ENCODE results near the gene PDE4B.

The PDE4B gene

DNA sequence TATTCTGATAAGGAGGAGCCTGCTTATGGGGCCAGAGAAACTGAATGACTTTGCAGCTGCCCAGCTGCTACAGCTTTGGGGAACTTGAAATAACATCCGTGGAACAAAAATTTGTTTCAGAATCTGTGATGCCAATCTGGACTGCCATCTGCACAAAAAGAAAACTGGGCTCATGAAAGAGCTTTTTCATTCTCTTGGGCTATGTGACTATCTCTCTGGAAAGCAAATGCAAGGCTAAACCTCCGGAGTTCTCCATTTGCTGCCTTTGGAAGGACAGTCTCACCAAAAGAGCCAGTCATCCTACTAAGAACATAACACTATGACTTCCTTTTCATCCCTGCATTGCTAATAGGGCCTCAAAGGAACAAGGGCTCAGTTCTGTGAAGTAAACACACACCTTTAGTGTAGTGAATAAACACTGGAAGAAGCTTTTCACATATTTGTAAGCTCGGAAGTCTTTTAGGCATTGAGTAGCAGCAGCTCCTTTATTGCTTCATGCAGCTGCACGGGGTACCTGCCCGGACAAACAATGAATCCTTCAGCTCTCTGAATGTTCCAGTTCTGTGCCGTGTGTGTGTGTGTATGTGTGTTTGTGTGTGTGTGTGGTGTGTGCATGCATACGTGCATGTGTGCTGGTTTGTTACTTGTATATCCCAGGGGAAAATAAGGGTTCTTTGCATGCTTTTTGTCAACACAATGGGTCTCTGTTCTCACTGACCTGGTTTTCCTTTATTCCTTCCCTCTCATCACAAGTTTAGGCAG, 485.7 kb downstream of the PDE4B start:
- no peak for DNase-seq (ENCODE audit: low read depth in 2 of 2, low spot score in 1 of 2)

DNA sequence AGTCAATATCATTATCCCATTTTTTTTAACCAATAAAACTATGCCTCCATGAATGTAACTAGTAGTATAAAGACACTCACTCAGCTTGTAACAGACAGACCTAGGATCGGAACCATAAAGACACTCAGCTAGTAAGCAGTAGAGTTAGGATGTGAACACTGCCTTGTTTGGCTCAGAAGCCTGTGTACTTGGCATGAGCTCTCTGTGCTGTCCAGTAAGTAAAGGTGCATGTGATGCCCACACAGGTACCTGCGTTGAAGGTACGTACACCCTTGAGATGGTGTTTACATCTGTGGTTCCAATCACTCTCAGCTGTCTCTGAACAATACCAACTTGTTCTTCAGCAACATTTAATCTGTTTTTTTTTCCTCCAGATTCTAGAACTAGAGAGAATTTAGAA, 489.1 kb downstream of the PDE4B start:
- no peak for DNase-seq (ENCODE audit: low read depth in 2 of 2, low spot score in 1 of 2)

DNA sequence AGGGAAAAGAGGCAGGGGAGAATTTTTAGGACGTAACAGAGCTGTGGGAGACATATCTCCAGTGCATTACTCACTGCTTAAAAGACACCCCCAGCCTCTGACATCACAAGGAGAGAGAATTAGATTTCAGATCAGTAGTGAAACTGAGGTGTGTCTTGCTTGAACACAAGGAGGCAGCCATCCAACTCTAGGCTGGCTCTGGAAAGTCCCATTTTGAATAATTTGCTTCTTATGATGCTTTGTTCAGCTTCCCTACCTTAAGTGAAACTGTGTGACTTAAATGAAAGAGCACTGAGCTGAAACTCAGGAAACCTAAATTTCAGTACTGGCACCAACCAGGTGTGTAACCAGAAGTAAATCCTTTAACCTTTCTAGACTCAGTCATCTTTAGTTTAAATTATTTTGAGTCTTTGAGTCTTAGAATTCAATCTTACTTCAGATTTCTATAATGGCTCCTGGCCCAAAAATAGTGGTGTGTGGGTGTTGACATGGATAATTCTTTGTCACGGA, 489.7 kb downstream of the PDE4B start:
- DNase-seq (ENCODE audit: low read depth in 2 of 2, low spot score in 1 of 2), result peak; percentile 25 to 27

DNA sequence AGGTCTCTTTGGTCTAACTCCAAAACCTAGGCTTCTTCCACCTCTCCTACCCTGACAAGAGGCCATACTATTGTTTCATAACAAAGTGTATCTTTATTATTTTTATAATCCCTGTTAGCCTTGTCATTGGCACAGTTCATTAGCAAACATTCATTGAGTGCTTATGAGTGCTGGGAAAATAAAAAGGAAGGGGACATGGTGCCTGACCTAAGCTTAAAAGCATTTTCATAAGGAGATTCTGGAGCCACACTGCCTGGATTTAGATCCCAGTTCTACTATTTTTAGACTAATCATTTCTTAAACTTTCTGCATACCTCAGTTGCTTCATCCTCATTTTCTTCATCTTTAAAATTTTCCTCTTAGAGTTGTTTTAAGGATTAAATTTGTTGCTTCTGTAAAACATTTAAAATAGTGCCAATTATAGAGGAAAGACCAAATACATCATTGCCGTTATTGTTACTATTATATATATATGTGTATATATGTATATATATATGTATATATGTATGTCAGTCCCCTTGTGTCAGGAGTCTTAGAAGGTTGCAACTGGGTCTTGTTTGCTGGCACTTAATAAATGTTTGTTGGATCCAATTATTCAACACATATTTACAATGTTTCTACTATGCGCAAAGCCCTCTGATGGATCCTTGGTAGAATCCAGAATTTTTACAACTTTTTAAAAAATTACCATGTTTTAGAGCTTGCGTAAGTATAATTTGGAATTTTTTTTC, 490.4 kb downstream of the PDE4B start:
- no peak for DNase-seq (ENCODE audit: low read depth in 2 of 2, low spot score in 1 of 2)

DNA sequence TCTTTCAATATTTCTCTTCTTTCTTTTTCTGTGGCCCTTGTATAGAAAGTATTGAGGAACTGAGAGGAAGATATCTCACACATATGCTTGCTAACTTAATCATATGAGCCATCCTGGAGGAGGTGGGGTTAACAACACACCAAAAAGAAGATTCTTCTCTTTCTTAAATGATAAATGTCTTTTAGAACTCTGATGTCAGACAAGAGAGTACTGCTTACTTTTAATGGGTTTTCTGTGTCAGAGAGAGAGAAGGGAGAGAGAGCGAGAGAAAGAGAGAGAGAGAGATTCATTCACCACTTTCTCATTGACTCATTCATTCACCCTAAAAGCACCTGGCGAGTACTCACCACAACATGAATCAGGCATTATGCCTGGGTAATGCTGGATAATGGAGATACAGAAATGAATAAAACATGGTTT, 490.9 kb downstream of the PDE4B start:
- no peak for DNase-seq (ENCODE audit: low read depth in 2 of 2, low spot score in 1 of 2)

DNA sequence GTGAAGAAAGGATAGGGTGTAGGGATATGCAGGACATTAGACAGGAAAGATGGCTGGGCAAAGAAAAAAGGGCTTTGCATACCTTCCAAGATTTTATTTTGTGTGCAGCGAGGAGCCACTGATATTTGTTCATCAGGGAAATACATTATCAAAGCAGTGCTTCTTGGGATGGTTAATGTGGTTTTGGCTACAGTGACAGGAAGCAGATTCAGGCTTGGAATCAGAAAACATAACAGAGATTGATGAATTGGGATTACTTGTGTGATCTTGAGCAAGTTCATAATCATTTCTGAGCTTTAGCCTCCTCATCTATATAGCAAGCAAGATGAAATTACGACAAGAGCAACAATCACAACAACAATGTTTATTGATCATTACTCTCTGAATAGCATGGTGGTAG, 492.1 kb downstream of the PDE4B start:
- DNase-seq (ENCODE audit: low read depth in 2 of 2, low spot score in 1 of 2), result no peak

DNA sequence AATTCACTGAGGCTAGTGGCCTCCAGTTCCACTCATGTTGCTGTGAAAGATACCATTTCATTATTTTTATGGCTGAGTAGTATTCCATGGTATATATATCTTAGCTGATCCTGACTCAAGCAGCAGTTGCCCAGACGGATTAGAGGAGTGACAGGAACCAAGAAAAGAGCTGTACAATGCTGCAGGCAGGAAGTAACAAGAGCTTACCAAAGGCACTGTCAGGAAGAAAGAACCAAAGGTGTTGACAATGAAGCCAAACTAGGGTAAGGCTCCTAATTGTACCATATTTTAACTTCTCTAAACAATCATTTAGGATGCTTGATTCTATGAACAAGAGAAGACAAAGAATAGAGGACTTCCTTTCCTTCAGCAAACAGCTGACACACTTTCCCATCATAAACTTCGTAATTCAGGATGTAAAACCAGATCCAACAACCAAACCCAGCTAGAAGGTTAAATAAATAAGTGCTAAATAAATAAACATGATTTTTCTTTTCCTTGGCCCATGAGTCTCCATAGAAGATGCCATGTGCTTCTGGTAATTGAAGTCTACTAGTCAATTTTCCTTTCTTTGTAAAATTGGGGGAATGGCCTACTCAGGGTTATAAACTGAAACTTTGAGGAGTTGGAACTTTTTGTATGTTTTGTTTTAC, 493.0 kb downstream of the PDE4B start:
- no peak for DNase-seq (ENCODE audit: low read depth in 2 of 2, low spot score in 1 of 2)

DNA sequence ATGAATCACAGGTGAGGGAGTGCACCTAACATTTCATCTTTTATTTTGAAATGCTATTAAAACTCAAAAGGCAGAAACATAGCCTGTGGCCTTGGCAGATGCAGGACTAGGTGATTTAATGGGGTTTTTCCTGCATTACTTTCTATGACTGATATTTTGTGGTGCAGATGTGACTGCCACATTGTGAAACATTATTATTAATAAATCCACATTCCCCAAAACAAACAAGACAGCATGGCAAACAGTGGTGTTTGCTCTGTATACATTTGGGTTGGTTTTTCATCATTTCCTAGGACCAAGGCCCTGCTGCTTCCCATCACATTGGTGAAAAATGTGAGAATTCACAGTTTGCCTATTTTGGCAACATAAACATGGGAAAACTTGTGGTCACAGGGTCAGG, 493.6 kb downstream of the PDE4B start:
- no peak for DNase-seq (ENCODE audit: low read depth in 2 of 2, low spot score in 1 of 2)

DNA sequence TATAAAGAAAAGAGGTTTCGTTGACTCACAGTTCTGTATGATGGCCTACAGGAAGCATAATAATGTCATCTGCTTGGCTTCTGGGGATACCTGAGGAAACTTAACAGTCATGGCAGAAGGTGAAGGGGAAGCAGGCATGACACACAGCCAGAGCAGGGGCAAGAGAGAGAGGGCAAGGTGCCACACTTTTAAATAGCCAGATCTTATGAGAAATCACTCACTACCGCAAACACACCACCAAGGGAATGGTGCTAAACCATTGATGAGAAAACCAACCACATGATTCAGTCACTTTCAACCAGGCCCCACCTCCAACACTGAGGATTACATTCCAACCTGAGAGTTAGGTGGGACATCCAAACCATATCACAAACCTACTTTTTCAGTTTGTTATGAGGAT, 495.4 kb downstream of the PDE4B start:
- DNase-seq (ENCODE audit: low read depth in 2 of 2, low spot score in 1 of 2), result no peak

DNA sequence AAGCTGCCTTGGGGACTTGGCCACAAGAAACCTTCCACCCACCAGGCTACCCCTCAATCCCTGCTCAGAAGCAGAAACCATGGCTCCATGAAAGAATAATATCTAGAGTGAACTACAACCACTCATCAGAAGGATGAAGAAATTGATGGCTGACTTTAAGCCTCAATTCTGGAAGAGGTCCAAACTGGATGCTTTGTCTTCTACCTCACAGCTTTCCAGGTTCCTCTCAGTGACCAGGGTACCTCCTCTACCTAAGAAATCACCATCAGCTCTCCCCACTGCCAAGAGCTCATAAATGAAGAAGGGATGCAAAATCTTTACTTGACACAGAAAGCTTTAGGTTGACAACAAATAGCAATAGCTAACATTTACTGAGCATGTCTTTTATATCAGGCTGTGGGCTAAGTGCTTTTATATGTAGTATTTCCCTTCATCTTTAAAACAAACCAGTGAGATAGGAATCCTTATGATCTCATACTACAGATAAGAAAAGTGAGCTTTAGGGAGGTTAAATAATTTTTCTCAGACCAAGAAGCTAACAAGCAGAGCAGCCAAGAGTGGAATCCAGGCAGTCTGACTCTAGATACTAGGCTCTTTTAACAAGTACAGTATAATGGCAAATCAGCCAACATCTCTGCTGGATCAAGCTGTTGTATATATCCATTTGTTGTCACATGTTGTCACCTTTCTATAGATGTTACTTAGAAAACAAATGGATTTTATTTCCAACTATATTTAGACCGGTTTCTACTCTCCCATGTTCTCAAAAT, 498.3 kb downstream of the PDE4B start:
- no peak for DNase-seq (ENCODE audit: low read depth in 2 of 2, low spot score in 1 of 2)

DNA sequence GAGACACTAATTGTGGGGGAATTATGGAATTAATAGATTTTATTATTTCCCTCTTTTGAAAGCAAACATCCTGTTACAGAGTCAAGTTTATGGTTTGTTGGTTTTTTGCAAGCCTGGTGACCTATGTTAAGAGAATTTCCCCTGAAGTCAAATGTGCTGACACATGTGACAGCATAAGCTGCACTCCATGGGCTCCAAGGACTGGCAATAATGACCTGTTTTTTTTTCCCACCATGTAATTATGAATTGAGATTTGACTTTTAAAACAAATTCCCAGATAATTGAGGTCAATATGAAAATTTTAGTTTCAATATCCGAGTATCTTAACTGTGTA, 498.8 kb downstream of the PDE4B start:
- DNase-seq (ENCODE audit: low read depth in 2 of 2, low spot score in 1 of 2), result no peak

DNA sequence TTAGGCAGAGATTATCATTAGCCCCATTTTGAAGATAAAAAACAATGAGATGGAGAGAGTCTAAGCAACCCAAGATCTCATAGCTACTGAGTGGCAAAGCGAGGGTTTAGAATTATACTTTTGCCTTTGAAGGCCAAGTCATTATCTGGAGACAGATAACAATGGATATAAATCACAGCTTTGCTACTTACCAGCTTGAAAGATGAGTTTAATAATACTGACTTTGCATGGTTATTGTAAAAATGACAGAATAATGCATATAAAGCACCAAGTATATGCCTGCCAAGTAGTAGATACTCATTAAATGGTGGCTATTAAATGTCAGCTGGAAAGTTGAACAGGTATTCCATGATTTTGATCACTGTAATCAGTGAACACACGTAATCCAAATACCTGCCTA, 499.6 kb downstream of the PDE4B start:
- no peak for DNase-seq (ENCODE audit: low read depth in 2 of 2, low spot score in 1 of 2)

DNA sequence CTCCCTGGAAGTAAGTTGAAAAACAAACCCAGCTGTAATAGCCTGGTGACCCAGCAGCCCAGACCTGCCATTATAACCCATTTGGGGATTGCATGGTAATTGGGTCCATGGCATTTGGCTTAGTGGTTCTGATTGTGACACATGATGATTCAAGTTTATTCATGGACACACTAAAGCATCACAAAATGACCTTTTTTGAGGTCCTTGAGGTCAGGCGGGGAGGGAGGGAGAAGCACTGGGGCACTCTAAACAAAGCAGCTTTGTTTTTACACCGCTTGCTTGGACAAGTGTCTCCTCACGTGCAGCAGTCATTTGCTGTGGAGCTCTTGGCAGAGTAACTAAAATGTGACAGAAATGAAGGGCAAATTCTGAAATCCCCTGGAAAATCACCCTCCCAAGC, 500.2 kb downstream of the PDE4B start:
- no peak for DNase-seq (ENCODE audit: low read depth in 2 of 2, low spot score in 1 of 2)

DNA sequence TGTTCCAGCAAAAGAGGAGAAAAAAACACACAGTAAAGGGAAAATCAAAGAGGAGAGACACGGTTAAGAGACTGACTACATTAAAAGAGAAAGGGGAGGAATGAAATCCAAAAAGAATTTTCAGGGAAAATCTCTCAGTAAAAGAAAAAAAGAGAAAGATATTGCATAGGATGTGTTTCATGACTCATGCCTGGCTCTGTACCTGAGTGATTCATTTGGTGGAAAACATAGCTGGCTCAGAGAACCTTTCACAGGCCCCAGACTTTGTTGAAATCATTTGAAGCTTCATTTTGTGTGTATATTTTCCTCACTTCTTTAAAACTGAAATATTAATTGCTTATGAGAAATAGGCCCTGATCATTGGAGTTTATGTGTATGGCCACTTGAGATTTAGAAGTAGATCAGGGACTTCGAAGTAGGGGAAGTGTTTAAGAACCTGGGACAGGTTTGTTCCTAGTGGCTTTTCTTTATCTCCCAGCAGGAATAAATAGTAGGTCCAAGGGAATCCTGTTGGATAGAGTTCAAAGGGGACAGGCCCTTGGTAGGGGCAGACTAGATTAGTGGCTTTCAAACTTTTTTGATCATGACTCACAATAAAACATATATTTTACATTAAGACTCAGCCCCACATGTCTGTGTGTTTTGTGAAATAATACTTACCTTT, 502.1 kb downstream of the PDE4B start:
- no peak for DNase-seq (ENCODE audit: low read depth in 2 of 2, low spot score in 1 of 2)

DNA sequence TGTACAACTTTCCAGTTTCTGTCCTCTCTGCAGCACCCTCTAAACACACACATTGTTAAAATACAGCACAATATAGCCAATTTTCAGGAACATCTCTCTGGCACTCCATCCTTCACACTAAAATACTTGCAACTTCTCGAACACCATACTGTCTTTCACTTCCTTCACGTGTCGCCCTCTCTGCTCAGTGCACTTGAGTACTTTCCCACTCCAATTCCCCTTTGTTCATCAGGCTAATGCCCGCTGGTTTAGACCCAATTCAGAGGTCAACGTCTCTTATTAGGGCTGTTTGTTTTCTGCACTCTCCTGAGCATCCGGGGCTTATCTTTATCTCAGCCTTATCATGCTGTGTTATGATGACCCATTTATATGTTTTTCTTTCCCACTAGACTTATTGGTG, 503.1 kb downstream of the PDE4B start:
- no peak for DNase-seq (ENCODE audit: low read depth in 2 of 2, low spot score in 1 of 2)

DNA sequence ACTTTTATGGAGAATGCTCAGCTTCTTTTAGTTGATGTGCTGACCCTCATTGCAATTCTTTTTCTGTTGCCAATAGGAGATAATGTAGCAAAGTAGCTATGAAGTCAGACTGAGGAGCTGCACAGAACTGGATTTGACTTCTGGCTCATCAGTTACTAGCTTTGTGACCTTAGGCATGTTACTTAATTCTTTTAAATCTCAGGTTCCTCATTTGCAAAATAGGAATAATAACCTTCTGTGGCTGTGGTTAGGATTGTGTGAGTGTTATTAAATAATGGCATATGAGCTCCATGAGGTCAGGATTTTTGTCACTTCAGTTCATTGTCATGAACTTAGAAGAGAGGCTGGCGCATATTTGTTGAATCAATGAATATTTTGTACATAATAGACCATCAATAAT, 503.7 kb downstream of the PDE4B start:
- no peak for DNase-seq (ENCODE audit: low read depth in 2 of 2, low spot score in 1 of 2)

DNA sequence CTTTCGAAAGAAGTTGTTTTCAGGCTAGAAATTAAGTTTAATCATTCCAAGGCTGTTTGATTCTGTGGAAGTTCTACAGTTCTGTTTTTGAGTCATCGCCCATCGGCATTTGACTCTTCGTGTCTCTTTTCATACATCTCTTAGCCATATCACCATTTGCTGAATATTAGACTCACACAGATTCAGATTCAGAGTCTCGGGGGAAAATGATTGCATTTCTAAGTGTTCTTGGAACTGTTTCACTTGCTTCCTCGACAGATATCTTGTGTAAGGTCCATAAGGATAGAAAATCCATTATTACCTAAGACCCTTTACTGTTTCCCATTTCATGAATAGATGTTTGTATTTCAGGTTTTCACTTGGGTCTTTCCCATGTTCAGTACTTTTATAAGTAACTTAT, 504.3 kb downstream of the PDE4B start:
- no peak for DNase-seq (ENCODE audit: low read depth in 2 of 2, low spot score in 1 of 2)

DNA sequence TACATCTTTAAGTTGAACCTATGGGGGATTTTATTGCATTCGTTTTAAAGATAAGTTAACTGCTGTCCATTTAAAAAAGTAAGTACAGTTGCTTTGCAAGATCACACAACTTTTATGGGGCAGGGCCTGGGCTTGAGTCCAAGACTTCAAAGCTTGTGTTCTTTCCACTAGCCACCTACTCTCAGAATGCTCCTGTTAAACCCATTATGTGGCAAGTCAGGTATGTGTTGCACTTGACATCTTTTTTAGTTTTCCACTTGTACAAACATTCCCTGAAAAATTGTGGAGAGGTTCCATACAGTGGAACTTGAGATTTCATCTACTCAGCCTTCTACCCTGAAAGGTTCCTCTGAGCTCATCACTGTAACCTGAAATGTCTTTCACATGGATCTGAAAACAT, 505.8 kb downstream of the PDE4B start:
- DNase-seq (ENCODE audit: low read depth in 2 of 2, low spot score in 1 of 2), result no peak

DNA sequence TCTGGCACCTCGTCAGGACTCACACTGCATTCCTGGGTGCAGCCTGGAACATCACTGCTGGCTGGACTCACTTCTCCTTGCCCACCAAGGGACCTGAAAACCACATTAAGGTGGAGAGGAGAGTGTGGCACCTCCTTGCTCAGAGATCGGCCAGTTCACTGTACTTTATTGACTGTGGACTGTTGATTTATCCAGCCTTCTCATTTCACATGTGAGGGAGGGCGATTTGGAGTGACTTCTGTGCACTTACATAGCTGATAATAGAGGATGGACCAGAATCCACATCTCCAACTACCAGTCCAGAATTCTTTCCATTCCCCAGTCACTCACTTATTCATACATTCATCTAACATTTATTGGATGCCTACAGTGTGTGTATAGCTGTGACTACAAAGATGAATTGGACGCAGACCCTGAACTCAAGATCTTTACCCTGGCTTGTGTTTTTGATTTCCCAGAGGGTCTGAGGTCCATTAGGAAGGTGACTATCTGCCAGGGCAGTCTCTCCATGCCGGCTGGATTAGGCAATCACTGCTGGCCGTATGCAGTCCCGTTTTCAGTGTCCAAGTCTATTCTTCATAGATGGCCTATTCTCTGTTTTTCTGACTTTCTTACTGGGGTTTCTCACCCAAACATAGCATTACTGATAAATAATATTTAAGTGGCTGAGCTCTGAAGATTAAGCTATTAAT, 507.7 kb downstream of the PDE4B start:
- DNase-seq (ENCODE audit: low read depth in 2 of 2, low spot score in 1 of 2), result no peak

DNA sequence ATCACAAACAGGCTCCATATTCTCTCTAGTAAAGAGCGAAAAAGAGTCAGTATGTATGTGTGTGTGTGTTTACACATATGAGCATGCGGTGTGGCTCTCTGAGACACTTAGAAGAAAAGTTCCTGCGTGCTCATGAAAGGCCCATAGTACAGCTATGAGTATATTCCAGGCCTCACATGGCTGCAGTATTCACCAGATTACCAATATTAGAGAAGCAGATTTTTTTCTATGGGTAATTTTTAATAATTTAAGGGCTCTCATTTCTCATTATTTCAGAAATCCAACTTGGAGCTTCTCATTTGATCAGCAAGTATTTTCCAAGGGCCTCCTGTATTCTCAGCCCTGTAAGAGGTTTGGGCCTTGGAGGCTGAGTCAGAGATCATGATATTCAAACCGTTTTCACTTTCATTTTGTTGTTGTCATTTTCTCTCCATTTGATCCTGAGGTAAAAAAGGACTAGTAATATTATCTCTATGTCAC, 508.3 kb downstream of the PDE4B start:
- no peak for DNase-seq (ENCODE audit: low read depth in 2 of 2, low spot score in 1 of 2)

Measured in stimulated activated CD8-positive, alpha-beta memory T cell treated with anti-CD3 and anti-CD28 coated beads, Interleukin-4, amount 100 ng/mL, for 4 hours (primary cell).